Measurements from ENCODE around the gene DCHS1.

- no peak for TF ChIP-seq EZH2 (IDR thresholded peaks at IDR 0.05; ENCODE audit: low read length, missing control alignments)
- no peak for TF ChIP-seq CTCF (conservative IDR thresholded peaks at IDR 0.05 in 1 of 2, IDR thresholded peaks at IDR 0.05 in 1 of 2; ENCODE audit: low read depth in 1 of 2, low read length in 2 of 2)
These were observed 24.8 kb downstream of the DCHS1 start for GRCh38 chr11:6630632-6631291.
